T-cell (primary cell): ENCODE measurements around the gene BDNF. TPM values are rescaled to one million over a fixed set of nuclear protein-coding genes. Genes with fewer than 3 reads are reported as not detected.

Experiments
- ATAC-seq, 4 experiments: fragments of 200-7000 bp in 3 of 4; fragments of 150-1000 bp in 1 of 4; cut with Tn5 transposase; replicated peaks in 1 of 4; 1 replicate in 3 of 4; 2 replicates in 1 of 4; pipeline ENCODE4 v1.10.0; 2021; ENCODE audit warnings: moderate library complexity in 3 of 4, mild to moderate bottlenecking in 2 of 4, moderate number of reproducible peaks in 1 of 4
- CTCF ChIA-PET, 2 donors: fragments of 300-600 bp; sonication (Branson Sonifier 250); formaldehyde crosslinking; loops; one replicate each; lab custom pipeline; 2022; ENCODE audit warnings: antibody characterized with exemption in 2 of 2; lab: Charles Lee
- POLR2A ChIA-PET, 2 donors: fragments of 300-600 bp; sonication (Branson Sonifier 250); formaldehyde crosslinking; loops; one replicate each; lab custom pipeline; 2022; ENCODE audit warnings: antibody characterized with exemption in 2 of 2; lab: Charles Lee
- DNase-seq, 35 experiments: peaks; one replicate each; pipeline versions ENCODE4 v3.0.0 to v3.0.0-alpha.2; 2013 to 2023
- H3K27ac ChIP-seq: one replicate; pipeline ENCODE4 v1.5.1; 2013; ENCODE audit warnings: low read length
- H3K27me3 ChIP-seq, 2 experiments: replicated peaks in 1 of 2; 1 replicate in 1 of 2; 2 replicates in 1 of 2; pipeline versions ENCODE4 v1.6.1 to v1.7.0; 2013; ENCODE audit warnings: low read length in 1 of 2, mixed read lengths in 1 of 2; ENCODE audit not compliant: control insufficient read depth in 2 of 2, insufficient read depth in 2 of 2; ENCODE audit errors: extremely low read depth in 1 of 2
- H3K36me3 ChIP-seq, 2 donors: 1 replicate in 1 of 2; 2 replicates in 1 of 2; pipeline versions ENCODE4 v1.6.1 to v1.7.0; 2013; ENCODE audit warnings: low read length in 1 of 2; ENCODE audit not compliant: control insufficient read depth in 2 of 2, insufficient read depth in 1 of 2; ENCODE audit errors: extremely low read depth in 1 of 2
- H3K4me1 ChIP-seq, 2 experiments: 1 replicate in 1 of 2; 2 replicates in 1 of 2; pipeline versions ENCODE4 v1.6.1 to v1.7.0; 2013; ENCODE audit warnings: low read length in 2 of 2, mixed read lengths in 1 of 2; ENCODE audit not compliant: insufficient read depth in 2 of 2, control insufficient read depth in 1 of 2; ENCODE audit errors: extremely low read depth in 1 of 2
- H3K4me3 ChIP-seq, 2 donors: 1 replicate in 1 of 2; 2 replicates in 1 of 2; pipeline versions ENCODE4 v1.5.1 to v1.7.0; 2013; ENCODE audit warnings: mild to moderate bottlenecking in 2 of 2, low read length in 1 of 2, moderate library complexity in 1 of 2; ENCODE audit not compliant: control insufficient read depth in 1 of 2; ENCODE audit errors: extremely low read depth in 1 of 2
- H3K9me3 ChIP-seq: 2 replicates; pipeline ENCODE4 v1.7.0; 2013
- H3K27ac Mint-ChIP-seq, 2 donors: one replicate each; pipeline ENCODE4 v1.8.0; 2020 to 2021; ENCODE audit warnings: mild to moderate bottlenecking in 2 of 2, mixed read lengths in 2 of 2
- H3K27me3 Mint-ChIP-seq, 2 donors: one replicate each; pipeline ENCODE4 v1.8.0; 2021 to 2022; ENCODE audit warnings: mixed read lengths in 2 of 2
- H3K36me3 Mint-ChIP-seq: one replicate; pipeline ENCODE4 v1.8.0; 2021; ENCODE audit warnings: mixed read lengths
- H3K4me1 Mint-ChIP-seq, 3 donors: one replicate each; pipeline ENCODE4 v1.8.0; 2020 to 2022; ENCODE audit warnings: mixed read lengths in 3 of 3, mild to moderate bottlenecking in 1 of 3
- H3K4me3 Mint-ChIP-seq, 3 donors: one replicate each; pipeline ENCODE4 v1.8.0; 2020 to 2022; ENCODE audit warnings: mild to moderate bottlenecking in 3 of 3, mixed read lengths in 3 of 3, moderate library complexity in 3 of 3
- H3K9me3 Mint-ChIP-seq, 3 donors: one replicate each; pipeline ENCODE4 v1.8.0; 2020 to 2022; ENCODE audit warnings: mixed read lengths in 3 of 3
- WGBS: methylation state at CpG from one replicate; pipeline ENCODE4 v1.1.5; 2013; ENCODE audit warnings: missing lambda C conversion rate; ENCODE audit not compliant: insufficient coverage; 5-methylcytosine and 5-hydroxymethylcytosine counted together
- total RNA-seq, 35 experiments: library from RNA in 6 of 35; stranded (reverse) in 6 of 35; fragments of 120-200 nt in 1 of 35; gene quantifications; one replicate each; pipeline versions ENCODE4 v1.2.1 to v1.2.4 and lab custom pipeline; 2013 to 2026

The BDNF gene
- total RNA-seq, 5 donors from 2014 or later (not counting 1 experiment from before 2014, with no cell fraction given): 0.09 TPM; not detected in 4

DNA sequence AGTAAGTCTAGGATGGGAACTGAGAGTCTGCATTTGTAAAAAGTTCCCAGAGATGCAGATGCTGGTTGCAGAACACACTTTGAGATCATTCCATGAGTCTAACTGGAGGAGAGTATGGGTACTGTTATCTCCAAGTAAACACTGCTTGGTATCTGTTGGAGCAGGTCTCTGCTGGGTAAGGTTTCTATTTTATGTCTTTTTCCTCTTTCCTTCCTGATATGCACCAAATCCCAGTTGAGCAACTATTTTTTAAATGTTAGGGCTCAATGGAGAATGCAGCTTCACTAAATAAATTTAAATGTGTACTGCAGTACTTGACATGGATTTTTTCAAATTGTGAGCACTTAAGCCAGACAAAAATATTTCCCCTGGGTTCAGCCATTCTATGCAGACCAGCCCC, 48.5 kb downstream of the BDNF start:
- Mint-ChIP-seq H3K9me3 (no peaks in the 10 kb centered on the region), H3K36me3 (peaks cover 4% of the 10 kb centered on the region), H3K27ac (no peak overlapping the region), H3K4me3 (no peak overlapping the region), H3K4me1 (no peaks in the 10 kb centered on the region), H3K27me3 (no peaks in the 10 kb centered on the region)
- Histone ChIP-seq H3K4me1 (no peaks in the 10 kb centered on the region), H3K9me3 (no peaks in the 10 kb centered on the region), H3K36me3 (no peaks in the 10 kb centered on the region), H3K27ac (no peak overlapping the region), H3K27me3 (no peaks in the 10 kb centered on the region), H3K4me3 (no peak overlapping the region)
- ChIA-PET CTCF (no interaction called here), POLR2A (no interaction called here)
- DNase-seq: no peak
- ATAC-seq: no peak

DNA sequence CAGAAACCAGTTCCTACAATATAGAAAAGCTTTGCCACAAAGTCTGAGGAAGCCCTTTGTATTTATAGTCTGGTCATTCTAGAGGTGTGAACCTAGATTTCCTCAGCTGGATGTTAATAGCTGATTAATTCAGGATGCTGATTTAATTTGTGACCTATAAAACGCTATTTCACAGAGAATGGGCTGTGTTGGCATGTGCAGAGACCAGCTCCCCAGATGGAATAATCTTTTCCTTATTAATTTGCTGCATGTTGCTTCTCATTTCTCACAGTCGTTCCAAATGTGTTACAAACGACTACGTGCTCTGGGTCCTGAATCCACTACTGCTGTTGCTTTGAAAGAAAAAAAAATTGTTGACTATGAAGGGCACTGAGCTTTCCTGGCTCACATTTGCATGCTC, 49.3 kb downstream of the BDNF start:
- CTCF ChIA-PET: no interaction called here
- Mint-ChIP-seq H3K4me1 (no peaks in the 10 kb centered on the region), H3K27me3 (no peaks in the 10 kb centered on the region), H3K36me3 (peaks cover 2% of the 10 kb centered on the region), H3K9me3 (no peaks in the 10 kb centered on the region), H3K4me3 (no peak overlapping the region), H3K27ac (no peak overlapping the region)
- H3K4me1 ChIP-seq: no peaks in the 10 kb centered on the region
- no CpG with 5 or more reads among the region's 4 CpGs for WGBS
- DNase-seq: no peak
- POLR2A ChIA-PET: no interaction called here
- H3K4me3 ChIP-seq: no peak overlapping the region
- H3K36me3 ChIP-seq: no peaks in the 10 kb centered on the region
- no peak overlapping the region for H3K27ac ChIP-seq
- no peaks in the 10 kb centered on the region for H3K27me3 ChIP-seq
- H3K9me3 ChIP-seq: no peaks in the 10 kb centered on the region
- no peak for ATAC-seq

DNA sequence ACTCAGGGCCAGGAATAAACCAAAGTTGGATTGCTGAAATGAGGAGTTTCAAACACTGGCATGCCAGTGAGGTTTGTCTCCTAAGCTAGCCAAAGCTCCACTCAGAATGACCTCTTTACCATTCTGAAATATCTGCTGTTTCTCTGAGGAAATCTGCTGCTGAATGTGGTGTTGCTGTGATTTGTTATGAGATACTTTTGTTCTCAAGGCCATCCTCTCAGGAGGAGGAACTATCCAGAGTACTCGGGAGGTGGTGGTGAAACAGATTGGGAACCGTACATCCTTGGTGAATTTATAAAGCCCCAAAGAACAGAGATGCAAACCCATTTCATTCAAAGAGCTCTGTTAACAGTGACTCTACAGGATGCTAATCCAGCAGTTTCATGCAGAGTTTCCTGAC, 50.5 kb downstream of the BDNF start:
- no peaks in the 10 kb centered on the region for H3K4me1 Mint-ChIP-seq
- H3K27ac ChIP-seq: no peak overlapping the region
- H3K36me3 ChIP-seq: no peaks in the 10 kb centered on the region
- ChIA-PET POLR2A (no interaction called here), CTCF (no interaction called here)
- no peak overlapping the region for H3K4me3 Mint-ChIP-seq
- no peaks in the 10 kb centered on the region for H3K27me3 ChIP-seq
- H3K27me3 Mint-ChIP-seq: no peaks in the 10 kb centered on the region
- ATAC-seq: no peak
- H3K9me3 Mint-ChIP-seq: no peaks in the 10 kb centered on the region
- no peak overlapping the region for H3K27ac Mint-ChIP-seq
- no peak overlapping the region for H3K4me3 ChIP-seq
- H3K4me1 ChIP-seq: no peaks in the 10 kb centered on the region
- H3K36me3 Mint-ChIP-seq: peaks cover 2% of the 10 kb centered on the region
- no peaks in the 10 kb centered on the region for H3K9me3 ChIP-seq
- no peak for DNase-seq
- no CpG with 5 or more reads among the region's 2 CpGs for WGBS

DNA sequence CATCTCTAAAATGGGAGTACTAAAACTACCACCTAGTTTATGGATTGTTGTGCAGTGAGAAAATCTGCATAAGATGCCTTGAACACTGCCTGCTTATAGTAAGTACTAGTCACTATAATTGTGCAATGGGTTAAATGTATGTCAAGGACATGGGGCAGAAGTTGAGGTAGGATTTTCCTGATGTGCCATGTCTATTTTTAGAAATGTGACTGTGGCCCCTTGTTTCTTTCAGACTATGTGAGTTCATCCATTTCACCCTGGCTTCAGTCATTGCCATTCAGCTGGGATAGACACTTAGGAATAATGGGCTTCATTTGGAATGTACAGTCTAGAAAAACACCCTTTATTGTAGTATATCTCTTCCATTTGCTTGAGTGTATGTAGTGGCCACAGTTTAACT, 51.4 kb downstream of the BDNF start:
- no peaks in the 10 kb centered on the region for H3K4me1 ChIP-seq
- H3K27me3 ChIP-seq: no peaks in the 10 kb centered on the region
- H3K4me3 ChIP-seq: no peak overlapping the region
- DNase-seq: no peak
- H3K27me3 Mint-ChIP-seq: no peaks in the 10 kb centered on the region
- H3K27ac Mint-ChIP-seq: no peak overlapping the region
- POLR2A ChIA-PET: no interaction called here
- CTCF ChIA-PET: no interaction called here
- ATAC-seq: no peak
- no peak overlapping the region for H3K27ac ChIP-seq
- H3K4me3 Mint-ChIP-seq: no peak overlapping the region
- no peaks in the 10 kb centered on the region for H3K9me3 ChIP-seq
- no peaks in the 10 kb centered on the region for H3K4me1 Mint-ChIP-seq
- H3K36me3 Mint-ChIP-seq: peaks cover 2% of the 10 kb centered on the region
- no peaks in the 10 kb centered on the region for H3K36me3 ChIP-seq
- no peaks in the 10 kb centered on the region for H3K9me3 Mint-ChIP-seq

DNA sequence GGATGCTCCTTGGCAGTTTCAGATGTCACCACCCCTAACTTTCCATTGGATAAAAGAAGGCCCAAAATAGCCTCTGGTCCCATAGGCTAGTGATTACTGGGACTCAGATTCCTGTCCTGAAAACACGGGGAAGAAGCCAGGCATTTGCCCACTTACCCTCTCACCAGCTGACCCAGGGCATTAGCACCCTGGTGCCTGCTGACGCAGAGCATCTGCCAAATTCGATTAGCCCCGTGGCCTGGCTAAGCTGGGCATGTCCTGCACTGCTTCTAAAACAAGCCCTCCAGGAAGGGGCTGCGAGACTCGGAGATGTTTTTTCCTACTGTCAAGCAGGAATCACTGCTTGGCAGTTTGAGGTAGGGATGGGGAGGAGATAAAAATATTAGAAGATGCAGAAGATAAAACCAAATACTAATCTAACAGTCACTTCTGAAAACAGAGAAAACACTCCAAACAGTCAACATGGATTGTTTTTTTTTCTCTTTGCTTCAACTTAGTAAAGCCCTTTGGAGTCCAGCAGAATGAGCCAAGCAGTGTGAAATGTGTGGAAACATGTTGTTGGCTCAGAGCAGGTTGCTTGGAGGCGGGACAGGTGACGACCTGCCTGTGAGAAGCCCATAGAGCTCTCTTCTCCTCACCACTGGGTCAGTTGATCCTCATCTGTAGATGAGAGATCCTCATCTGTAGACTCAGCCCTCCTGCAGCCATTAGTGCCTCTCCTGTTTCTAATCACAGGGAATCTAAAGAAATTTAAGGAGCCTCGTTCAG, 54.0 kb downstream of the BDNF start:
- Histone ChIP-seq H3K9me3 (no peaks in the 10 kb centered on the region), H3K27ac (no peak overlapping the region), H3K36me3 (no peaks in the 10 kb centered on the region), H3K27me3 (no peaks in the 10 kb centered on the region), H3K4me3 (no peak overlapping the region), H3K4me1 (no peaks in the 10 kb centered on the region)
- DNase-seq (no peak), ATAC-seq (no peak)
- no peaks in the 10 kb centered on the region for H3K9me3 Mint-ChIP-seq
- ChIA-PET POLR2A (no interaction called here), CTCF (no interaction called here)
- no peaks in the 10 kb centered on the region for H3K27me3 Mint-ChIP-seq
- H3K27ac Mint-ChIP-seq: no peak overlapping the region
- WGBS: 67% methylated on average over 1 of the region's 9 CpGs
- H3K4me1 Mint-ChIP-seq: no peaks in the 10 kb centered on the region
- peaks cover 19% of the 10 kb centered on the region for H3K36me3 Mint-ChIP-seq
- no peak overlapping the region for H3K4me3 Mint-ChIP-seq

DNA sequence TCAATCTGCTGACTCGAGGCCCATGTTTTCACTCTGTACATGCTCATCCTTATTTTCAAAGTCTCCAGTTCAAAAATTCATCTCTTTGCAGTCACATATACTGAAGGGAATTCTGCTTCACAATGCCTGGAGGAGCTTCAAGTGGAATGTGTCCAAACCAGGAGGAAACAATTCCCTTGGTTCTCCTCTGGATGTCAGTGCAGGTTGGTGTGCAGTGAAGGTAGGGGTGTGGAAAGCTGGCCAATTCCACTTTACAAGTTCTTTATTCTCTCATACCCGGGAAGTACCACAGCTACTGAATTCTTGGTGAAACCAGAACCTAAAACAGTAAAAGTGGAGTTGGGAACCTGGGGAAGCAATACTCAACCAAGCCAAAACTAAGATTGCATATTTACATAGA, 57.3 kb downstream of the BDNF start:
- ATAC-seq (no peak), DNase-seq (no peak)
- H3K9me3 ChIP-seq: no peaks in the 10 kb centered on the region
- Mint-ChIP-seq H3K9me3 (peaks cover 0 to 3% (median 0%) of the 10 kb centered on the region in 3 donors), H3K27ac (no peak overlapping the region), H3K36me3 (peaks cover 23% of the 10 kb centered on the region), H3K4me1 (no peaks in the 10 kb centered on the region), H3K4me3 (no peak overlapping the region), H3K27me3 (no peaks in the 10 kb centered on the region)
- H3K27me3 ChIP-seq: no peaks in the 10 kb centered on the region
- ChIA-PET POLR2A (interaction anchor here in 1 of 2 donors (0.7 kb wide), 1 partner anchor 259 kb away, joined by 3 read pairs; no protein-coding TSS in a partner anchor), CTCF (interaction anchor here in 1 of 2 donors (0.6 kb wide), 1 partner anchor 116 kb away, joined by 6 read pairs; no protein-coding TSS in a partner anchor)
- H3K4me1 ChIP-seq: no peaks in the 10 kb centered on the region
- no peak overlapping the region for H3K4me3 ChIP-seq
- H3K27ac ChIP-seq: no peak overlapping the region
- WGBS: 70% methylated on average over 1 of the region's 2 CpGs
- no peaks in the 10 kb centered on the region for H3K36me3 ChIP-seq

DNA sequence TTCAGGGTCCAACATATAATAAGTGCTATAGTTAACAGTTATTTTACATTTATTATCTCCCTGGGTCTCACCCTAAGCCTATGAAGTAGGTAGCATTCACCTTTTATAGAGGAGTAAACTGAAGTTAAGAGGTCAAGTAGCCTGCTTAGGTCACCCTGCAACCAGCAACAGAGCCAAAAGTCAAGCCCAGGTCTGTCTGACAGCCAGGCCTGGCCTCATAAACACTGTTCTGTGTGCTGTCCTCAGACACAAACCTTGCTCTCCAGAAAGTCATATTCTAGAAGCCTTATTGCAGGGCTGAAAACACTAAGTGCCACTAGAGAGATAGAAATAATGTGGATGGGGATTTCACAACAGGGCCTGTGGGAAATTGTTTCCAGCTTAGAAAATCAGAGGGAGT, 59.3 kb downstream of the BDNF start:
- Histone ChIP-seq H3K4me1 (no peaks in the 10 kb centered on the region), H3K9me3 (no peaks in the 10 kb centered on the region), H3K27me3 (no peaks in the 10 kb centered on the region), H3K36me3 (no peaks in the 10 kb centered on the region), H3K4me3 (no peak overlapping the region), H3K27ac (no peak overlapping the region)
- no peaks in the 10 kb centered on the region for H3K4me1 Mint-ChIP-seq
- H3K4me3 Mint-ChIP-seq: no peak overlapping the region
- no peak for ATAC-seq
- H3K27me3 Mint-ChIP-seq: no peaks in the 10 kb centered on the region
- DNase-seq: no peak
- peaks cover 21% of the 10 kb centered on the region for H3K36me3 Mint-ChIP-seq
- POLR2A ChIA-PET: no interaction called here
- no peak overlapping the region for H3K27ac Mint-ChIP-seq
- peaks cover 0 to 15% (median 0%) of the 10 kb centered on the region in 3 donors for H3K9me3 Mint-ChIP-seq
- CTCF ChIA-PET: no interaction called here
